Vagina (tissue), 2 donors: ENCODE data around the gene PHACTR3.

Experiments
- CTCF ChIP-seq, 3 experiments: fragments of 450-650 bp in 2 of 3; fragments of 200-600 bp in 1 of 3; sonication (generic) in 1 of 3; IDR thresholded peaks; one replicate each; pipeline ENCODE4 v1.5.1; 2017 to 2019; ENCODE audit warnings: antibody characterized with exemption in 3 of 3, mild to moderate bottlenecking in 2 of 3, moderate library complexity in 2 of 3
- POLR2A ChIP-seq, 2 donors: fragments of 450-650 bp; IDR thresholded peaks; one replicate each; pipeline ENCODE4 v1.6.1; 2017; ENCODE audit warnings: antibody characterized with exemption in 2 of 2, mild to moderate bottlenecking in 2 of 2, moderate library complexity in 2 of 2
- POLR2AphosphoS5 ChIP-seq, 2 donors: sonication (generic); formaldehyde crosslinking; IDR thresholded peaks; one replicate each; pipeline ENCODE4 v1.9.0; 2017; ENCODE audit warnings: antibody characterized with exemption in 2 of 2, mild to moderate bottlenecking in 2 of 2, low read depth in 1 of 2; ENCODE audit not compliant: insufficient read depth in 1 of 2

DNA sequence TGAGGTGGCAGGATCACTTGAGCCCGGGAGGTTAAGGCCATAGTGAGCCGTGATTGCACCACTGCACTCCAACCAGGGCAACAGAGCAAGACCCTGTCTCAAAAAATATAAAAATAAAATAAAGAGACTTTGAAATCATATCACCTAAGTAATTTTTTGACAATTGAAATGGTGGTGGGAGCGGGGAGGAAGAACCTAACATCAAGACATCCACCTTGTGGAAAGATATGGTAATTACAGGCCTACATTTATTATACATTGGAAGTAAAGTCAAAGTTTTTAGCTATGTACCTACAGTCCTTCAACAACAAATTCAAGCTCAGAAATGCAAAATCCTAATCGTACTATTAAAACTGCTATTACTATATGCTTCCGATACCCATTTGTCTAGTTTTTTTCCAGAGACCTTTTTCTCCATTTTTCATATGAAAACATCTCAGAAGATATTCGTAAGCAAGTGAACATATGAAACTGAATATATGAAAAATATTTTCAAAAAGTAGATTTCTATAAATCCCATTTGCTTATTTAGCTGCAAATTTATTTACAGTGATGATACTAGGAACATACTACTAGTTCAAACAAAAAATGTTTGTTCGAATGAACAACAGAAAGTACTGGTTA is 245.8 kb downstream of the PHACTR3 start:
- TF ChIP-seq CTCF (IDR thresholded peaks at IDR 0.05) (peak; percentile 11 to 44 (median 39)), POLR2A (IDR thresholded peaks at IDR 0.05) (no peak), POLR2AphosphoS5 (IDR thresholded peaks at IDR 0.05; ENCODE audit: insufficient read depth in 1 of 2, low read depth in 1 of 2) (no peak)
